SIG-M5 treated with dmso at 0.1 percent for 504 hours (cell line): Measurements from ENCODE around the gene CNNM3.
A peak's percentile ranks its signal among the peaks of the same experiment; 100 is the strongest.

ENCODE experiments used
- DNase-seq: peaks from one replicate; lab custom pipeline; 2025; ENCODE audit not compliant: unreplicated experiment; lab: John Stamatoyannopoulos, UW

CNNM3 gene

GRCh38 chr2:96838345-96839292 is 22.6 kb downstream of the CNNM3 start:
- DNase-seq = no peak

- DNase-seq = no peak
Measured at GRCh38 chr2:96839293-96839874, 23.3 kb downstream of the CNNM3 start.

DNA sequence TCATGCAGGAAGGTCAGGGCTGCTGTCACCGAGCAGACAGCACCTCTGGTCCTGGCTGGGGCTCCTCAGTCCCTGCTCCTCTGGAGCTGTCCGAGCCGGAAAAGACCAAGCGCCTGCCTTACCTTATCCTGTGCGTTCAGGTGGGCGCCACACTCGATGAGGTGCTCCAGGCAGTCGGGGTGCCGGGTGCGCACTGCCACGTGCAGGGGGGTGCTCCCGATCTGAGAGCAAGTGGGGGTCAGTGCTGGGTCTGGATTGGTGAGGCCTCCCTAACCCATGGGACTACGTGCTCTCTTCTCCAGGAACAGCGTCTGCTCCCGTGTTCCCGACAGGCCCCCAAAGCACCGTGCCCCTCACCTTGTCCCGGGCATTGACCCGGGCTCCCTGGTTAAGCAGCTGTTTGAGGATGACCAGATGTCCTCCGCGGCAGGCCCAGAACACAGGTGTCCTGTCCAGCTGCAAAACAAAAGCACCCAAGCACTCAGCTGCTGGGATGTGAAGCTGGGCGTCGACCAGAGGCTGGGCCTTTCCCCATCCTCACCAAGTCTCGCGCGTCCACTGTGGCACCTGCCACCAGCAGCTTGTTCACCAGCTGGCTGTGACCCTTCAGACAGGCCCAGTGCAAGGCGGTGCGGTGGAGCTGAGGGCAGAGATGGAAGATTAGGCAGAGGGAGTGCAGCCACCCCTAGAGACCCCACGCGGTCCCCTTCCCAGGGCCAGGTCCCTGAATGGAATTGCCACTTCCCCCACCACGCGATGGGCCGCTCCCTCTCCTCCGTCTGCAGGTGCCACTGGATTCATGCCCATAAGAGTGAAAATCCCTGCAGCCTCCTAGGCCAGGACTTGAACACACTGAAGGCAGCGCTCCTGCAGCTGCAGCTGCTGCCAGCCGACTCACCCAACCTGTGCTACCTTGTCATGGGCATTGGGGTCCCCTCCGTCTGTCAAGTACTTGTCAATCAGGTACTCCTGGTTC is 24.1 kb downstream of the CNNM3 start:
- no peak for DNase-seq

DNA sequence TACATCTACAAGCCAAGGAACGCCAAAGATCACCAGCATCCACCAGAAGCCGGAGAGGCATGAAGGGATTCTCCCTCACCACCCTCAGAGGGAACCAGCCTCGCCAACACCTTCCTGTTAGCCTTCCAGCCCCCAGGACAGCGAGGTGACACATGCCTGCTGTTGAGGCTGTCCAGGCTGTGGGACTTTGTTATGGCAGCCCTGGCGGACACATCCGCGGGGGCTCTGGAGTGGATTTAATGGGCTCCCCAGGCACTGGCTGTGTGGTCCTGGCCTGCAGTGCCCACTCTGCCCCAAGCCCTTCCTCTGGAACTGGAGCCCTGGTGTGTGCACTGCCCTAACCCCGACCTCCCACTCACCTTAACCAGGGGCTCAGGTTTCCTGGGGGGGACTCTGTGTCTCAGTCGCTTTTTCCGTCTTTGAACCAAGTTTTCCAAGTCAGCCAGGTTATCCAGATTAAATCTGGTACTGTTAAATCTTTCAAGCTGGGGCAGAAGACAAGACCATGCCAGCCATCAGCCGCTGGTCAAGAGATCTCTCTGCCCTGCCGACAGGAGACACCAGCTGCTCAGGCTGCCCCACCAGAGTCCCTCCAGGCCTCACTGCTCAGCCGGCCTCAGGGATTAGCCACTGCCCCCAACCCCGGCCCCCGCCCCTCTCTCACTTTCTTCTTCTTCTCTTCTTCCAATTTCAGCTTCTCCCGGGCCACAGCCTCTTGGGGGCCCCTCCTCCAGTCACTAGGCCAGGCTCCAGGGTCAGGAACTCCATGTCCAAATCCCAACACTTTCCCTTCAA is 25.8 kb downstream of the CNNM3 start:
- DNase-seq = no peak

- DNase-seq = no peak
Measured at GRCh38 chr2:96842600-96842999, 26.5 kb downstream of the CNNM3 start.

GRCh38 chr2:96843538-96844268 is 27.6 kb downstream of the CNNM3 start, which contains the start of gene ANKRD23:
Gene ANKRD23 (minus strand): TSS chr2:96844021. CDS start chr2:96843992, 29 bp downstream.
- DNase-seq = no peak

GRCh38 chr2:96844405-96844808 is 28.3 kb downstream of the CNNM3 start:
- DNase-seq = no peak

DNA sequence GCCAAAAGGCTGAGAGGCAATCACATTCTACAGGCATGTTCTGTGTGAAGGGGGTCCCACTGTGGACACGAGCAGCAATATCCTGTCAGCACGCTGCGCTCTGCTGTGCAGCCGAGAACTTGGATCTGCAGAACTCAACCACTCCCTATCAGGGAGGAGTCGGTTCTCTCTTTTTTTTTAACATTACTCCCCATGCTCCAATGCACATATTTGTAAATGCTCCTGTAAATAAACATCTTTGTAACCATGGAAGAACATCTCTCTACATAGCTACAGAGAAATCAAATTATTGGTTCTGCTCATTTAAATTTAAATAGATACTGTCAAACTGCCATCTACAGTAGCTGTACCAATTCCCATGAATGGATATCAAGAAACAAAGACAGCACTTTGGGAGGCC is 30.8 kb downstream of the CNNM3 start:
- no peak for DNase-seq

GRCh38 chr2:96847586-96847985 is 31.5 kb downstream of the CNNM3 start:
- no peak for DNase-seq

- DNase-seq = no peak
Measured at GRCh38 chr2:96848264-96848663, 32.2 kb downstream of the CNNM3 start.

GRCh38 chr2:96852667-96853066 is 36.6 kb downstream of the CNNM3 start:
- no peak for DNase-seq

- no peak for DNase-seq
Measured at GRCh38 chr2:96853321-96853720, 37.3 kb downstream of the CNNM3 start.

GRCh38 chr2:96856776-96857666 is 41.0 kb downstream of the CNNM3 start:
- peak; percentile 74 for DNase-seq

DNA sequence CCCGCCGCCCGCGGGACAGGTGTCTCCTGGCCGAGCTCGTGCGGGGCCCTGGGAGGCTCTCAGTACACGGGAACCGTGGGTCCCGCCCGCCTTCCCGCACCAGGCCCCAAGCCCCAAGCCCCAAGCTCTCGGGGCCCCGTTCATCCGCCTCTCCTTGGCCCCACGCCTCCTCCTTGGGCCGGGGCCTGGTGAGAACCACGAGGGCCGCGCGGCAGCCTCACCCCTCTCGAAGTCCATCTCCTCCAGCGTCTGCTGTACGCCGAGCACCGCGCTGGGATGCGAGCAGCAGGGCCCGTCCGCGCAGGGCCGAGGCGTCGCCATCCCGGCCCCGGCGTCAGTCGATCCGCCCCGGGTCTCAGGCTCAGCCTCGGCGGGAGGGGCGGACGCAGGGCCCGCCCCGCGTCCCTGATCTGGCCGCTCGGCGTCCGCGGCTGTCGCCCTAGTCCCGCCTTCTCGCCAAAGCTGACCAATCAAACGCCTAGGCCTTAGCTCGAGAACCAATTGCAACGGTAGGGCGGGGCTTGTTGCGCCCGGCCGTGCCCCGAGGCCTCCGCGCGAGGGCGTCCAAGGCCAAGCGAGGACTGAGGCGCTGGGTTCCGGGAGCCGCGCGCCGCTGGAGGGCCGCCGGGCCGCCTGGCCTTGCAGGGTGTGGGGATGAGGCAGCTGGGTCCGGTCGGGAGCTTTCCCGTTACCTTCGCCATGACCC is 41.8 kb downstream of the CNNM3 start, which contains the start of gene ANKRD39:
TSS of gene ANKRD39 (minus strand) at position 350 of the 706 bp plus-strand sequence. CDS start at position 321, 29 bp downstream.
- DNase-seq = peak; percentile 99

DNA sequence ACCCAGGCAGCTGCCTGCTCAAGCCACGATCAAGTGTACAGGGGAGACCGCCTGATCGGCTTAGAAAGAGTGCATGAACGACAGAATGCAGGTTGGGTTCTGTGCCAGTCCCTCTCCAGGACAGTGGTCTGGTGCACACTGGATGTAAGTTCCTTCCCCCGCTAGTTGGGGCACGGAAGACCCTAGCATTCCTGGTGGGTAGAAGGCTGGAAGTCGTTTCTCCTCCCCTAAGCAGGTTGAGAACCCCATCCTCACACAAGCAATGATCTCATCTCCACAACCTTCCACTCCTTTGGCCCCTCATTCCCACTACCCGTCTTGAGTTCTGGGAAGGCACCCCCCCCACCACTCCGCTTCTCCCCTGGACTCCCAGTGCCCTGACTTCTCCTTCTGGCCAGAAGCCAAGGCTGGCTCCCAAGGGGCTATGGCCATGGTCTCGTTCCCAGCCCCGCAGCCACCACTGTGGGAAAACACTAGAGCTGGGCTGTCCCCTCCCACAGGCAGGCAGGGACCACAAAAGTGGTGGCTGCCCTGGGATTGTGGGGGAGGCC is 43.1 kb downstream of the CNNM3 start:
- no peak for DNase-seq

DNA sequence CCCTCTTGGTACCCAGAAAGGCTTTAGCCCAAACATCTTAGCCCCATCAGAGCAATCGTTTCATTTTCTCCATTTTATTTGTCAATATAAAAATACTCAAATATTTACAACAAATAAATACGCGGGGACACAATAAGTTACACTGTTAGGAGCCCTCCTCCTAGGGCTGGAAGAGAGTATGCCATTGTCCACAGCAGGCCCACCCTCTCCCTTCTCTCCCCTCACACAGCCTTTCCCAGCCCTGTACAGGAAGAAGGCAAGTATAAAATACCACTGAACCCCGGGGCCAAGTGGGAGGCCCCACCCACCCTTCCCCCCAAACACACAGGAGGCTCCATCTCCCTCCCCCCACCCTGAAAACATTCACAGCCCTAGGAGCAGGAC is 43.6 kb downstream of the CNNM3 start:
- no peak for DNase-seq
